ENCODE data around the gene SKAP2.

Gene SKAP2

GRCh38 chr7:26690135-26690805 is 174.1 kb downstream of the SKAP2 start:
- DNase-seq = no peak

GRCh38 chr7:26688936-26689506 is 175.4 kb downstream of the SKAP2 start:
- DNase-seq = no peak

GRCh38 chr7:26688388-26688787 is 176.0 kb downstream of the SKAP2 start:
- DNase-seq = no peak

GRCh38 chr7:26687032-26687431 is 177.4 kb downstream of the SKAP2 start:
- DNase-seq = no peak

GRCh38 chr7:26686448-26686981 is 177.9 kb downstream of the SKAP2 start:
- DNase-seq = peak; percentile 61

- no peak for DNase-seq
Observed at GRCh38 chr7:26685606-26686005, 178.8 kb downstream of the SKAP2 start.

GRCh38 chr7:26684447-26684846 is 179.9 kb downstream of the SKAP2 start:
- peak; percentile 89 for DNase-seq

GRCh38 chr7:26683277-26683676 is 181.1 kb downstream of the SKAP2 start:
- no peak for DNase-seq

- DNase-seq = peak; percentile 62
Observed at GRCh38 chr7:26681819-26682418, 182.5 kb downstream of the SKAP2 start.

- DNase-seq = no peak
Observed at GRCh38 chr7:26680587-26680986, 183.8 kb downstream of the SKAP2 start.

GRCh38 chr7:26675143-26675887 is 189.1 kb downstream of the SKAP2 start:
- no peak for DNase-seq

- DNase-seq = no peak
Observed at GRCh38 chr7:26673858-26674257, 190.5 kb downstream of the SKAP2 start.

GRCh38 chr7:26673271-26673670 is 191.1 kb downstream of the SKAP2 start:
- no peak for DNase-seq

- DNase-seq = no peak
Observed at GRCh38 chr7:26670841-26671240, 193.5 kb downstream of the SKAP2 start.

- DNase-seq = no peak
Observed at GRCh38 chr7:26670290-26670689, 194.1 kb downstream of the SKAP2 start.

GRCh38 chr7:26668821-26669220 is 195.6 kb downstream of the SKAP2 start:
- no peak for DNase-seq

GRCh38 chr7:26667514-26668133 is 196.8 kb downstream of the SKAP2 start:
- DNase-seq = peak; percentile 99

GRCh38 chr7:26664735-26665416 is 199.5 kb downstream of the SKAP2 start:
- no peak for DNase-seq

- no peak for DNase-seq
Observed at GRCh38 chr7:26664274-26664673, 200.1 kb downstream of the SKAP2 start.

- DNase-seq = no peak
Observed at GRCh38 chr7:26663874-26664273, 200.5 kb downstream of the SKAP2 start.

GRCh38 chr7:26662646-26663045 is 201.7 kb downstream of the SKAP2 start:
- DNase-seq = no peak

- no peak for DNase-seq
Observed at GRCh38 chr7:26659121-26659520, 205.3 kb downstream of the SKAP2 start.
